ENCODE data around the gene RIN1. TPM values are rescaled to one million over a fixed set of nuclear protein-coding genes. Genes with fewer than 3 reads are reported as not detected.

The RIN1 gene
- polyA plus RNA-seq, 2 donors, result 18.1 to 27.3 TPM

GRCh38 chr11:66334605-66335442, 1.4 kb downstream of the RIN1 start:
- WGBS, 2 donors, result 51 to 63% methylated on average over 41 to 42 of the region's 42 CpGs

GRCh38 chr11:66333896-66334604, 2.2 kb downstream of the RIN1 start:
- Histone ChIP-seq H3K4me3 (ENCODE audit: low read depth in 1 of 2, low read length in 2 of 2) (peak overlapping the region; percentile 63 to 66), H3K27ac (ENCODE audit: low read depth in 2 of 2, low read length in 1 of 2) (no peak overlapping the region), H3K9me3 (ENCODE audit: control insufficient read depth in 2 of 2, insufficient read depth in 1 of 2, low read depth in 1 of 2, low read length in 1 of 2) (no peaks in the 10 kb centered on the region), H3K4me1 (ENCODE audit: control insufficient read depth in 2 of 2, insufficient read depth in 2 of 2, low read length in 1 of 2) (peaks cover 8 to 42% of the 10 kb centered on the region in 2 donors), H3K27me3 (ENCODE audit: control insufficient read depth in 1 of 2, insufficient read depth in 2 of 2, low read length in 2 of 2) (no peaks in the 10 kb centered on the region), H3K36me3 (ENCODE audit: control insufficient read depth in 2 of 2, insufficient read depth in 2 of 2, low read length in 1 of 2) (peaks cover 0 to 29% of the 10 kb centered on the region in 2 donors)
- 59 to 71% methylated on average over 28 to 29 of the region's 29 CpGs for WGBS, 2 donors

More at GRCh38 chr11:66334605-66335442, 1.4 kb downstream of the RIN1 start:
- peaks cover 8 to 47% of the 10 kb centered on the region in 2 donors for H3K4me1 ChIP-seq (ENCODE audit: control insufficient read depth in 2 of 2, insufficient read depth in 2 of 2, low read length in 1 of 2)
- peak overlapping the region in 1 of 2 donors; percentile 87 for H3K27ac ChIP-seq (ENCODE audit: low read depth in 2 of 2, low read length in 1 of 2)
- H3K4me3 ChIP-seq (ENCODE audit: low read depth in 1 of 2, low read length in 2 of 2), result peak overlapping the region; percentile 63 to 66
- no peaks in the 10 kb centered on the region for H3K27me3 ChIP-seq (ENCODE audit: control insufficient read depth in 1 of 2, insufficient read depth in 2 of 2, low read length in 2 of 2)
- H3K36me3 ChIP-seq (ENCODE audit: control insufficient read depth in 2 of 2, insufficient read depth in 2 of 2, low read length in 1 of 2), result peaks cover 0 to 31% of the 10 kb centered on the region in 2 donors
- no peaks in the 10 kb centered on the region for H3K9me3 ChIP-seq (ENCODE audit: control insufficient read depth in 2 of 2, insufficient read depth in 1 of 2, low read depth in 1 of 2, low read length in 1 of 2)

GRCh38 chr11:66333220-66333877, 2.9 kb downstream of the RIN1 start:
- no peaks in the 10 kb centered on the region for H3K27me3 ChIP-seq (ENCODE audit: control insufficient read depth in 1 of 2, insufficient read depth in 2 of 2, low read length in 2 of 2)
- H3K4me1 ChIP-seq (ENCODE audit: control insufficient read depth in 2 of 2, insufficient read depth in 2 of 2, low read length in 1 of 2), result peaks cover 5 to 35% of the 10 kb centered on the region in 2 donors
- no peak overlapping the region for H3K27ac ChIP-seq (ENCODE audit: low read depth in 2 of 2, low read length in 1 of 2)
- no peak overlapping the region for H3K4me3 ChIP-seq (ENCODE audit: low read depth in 1 of 2, low read length in 2 of 2)
- 76 to 89% methylated on average over 19 of the region's 19 CpGs for WGBS, 2 donors
- no peaks in the 10 kb centered on the region for H3K9me3 ChIP-seq (ENCODE audit: control insufficient read depth in 2 of 2, insufficient read depth in 1 of 2, low read depth in 1 of 2, low read length in 1 of 2)
- peaks cover 0 to 25% of the 10 kb centered on the region in 2 donors for H3K36me3 ChIP-seq (ENCODE audit: control insufficient read depth in 2 of 2, insufficient read depth in 2 of 2, low read length in 1 of 2)

GRCh38 chr11:66332371-66333219, 3.6 kb downstream of the RIN1 start:
- no peaks in the 10 kb centered on the region for H3K9me3 ChIP-seq (ENCODE audit: control insufficient read depth in 2 of 2, insufficient read depth in 1 of 2, low read depth in 1 of 2, low read length in 1 of 2)
- H3K36me3 ChIP-seq (ENCODE audit: control insufficient read depth in 2 of 2, insufficient read depth in 2 of 2, low read length in 1 of 2), result peaks cover 0 to 23% of the 10 kb centered on the region in 2 donors
- H3K4me1 ChIP-seq (ENCODE audit: control insufficient read depth in 2 of 2, insufficient read depth in 2 of 2, low read length in 1 of 2), result peaks cover 5 to 38% of the 10 kb centered on the region in 2 donors
- no peak overlapping the region for H3K4me3 ChIP-seq (ENCODE audit: low read depth in 1 of 2, low read length in 2 of 2)
- H3K27ac ChIP-seq (ENCODE audit: low read depth in 2 of 2, low read length in 1 of 2), result no peak overlapping the region
- H3K27me3 ChIP-seq (ENCODE audit: control insufficient read depth in 1 of 2, insufficient read depth in 2 of 2, low read length in 2 of 2), result no peaks in the 10 kb centered on the region
- 80 to 83% methylated on average over 18 of the region's 18 CpGs for WGBS, 2 donors

GRCh38 chr11:66331542-66332370, 4.5 kb downstream of the RIN1 start:
- Histone ChIP-seq H3K4me3 (ENCODE audit: low read depth in 1 of 2, low read length in 2 of 2) (no peak overlapping the region), H3K36me3 (ENCODE audit: control insufficient read depth in 2 of 2, insufficient read depth in 2 of 2, low read length in 1 of 2) (peaks cover 0 to 20% of the 10 kb centered on the region in 2 donors), H3K9me3 (ENCODE audit: control insufficient read depth in 2 of 2, insufficient read depth in 1 of 2, low read depth in 1 of 2, low read length in 1 of 2) (no peaks in the 10 kb centered on the region), H3K4me1 (ENCODE audit: control insufficient read depth in 2 of 2, insufficient read depth in 2 of 2, low read length in 1 of 2) (peaks cover 5 to 33% of the 10 kb centered on the region in 2 donors), H3K27me3 (ENCODE audit: control insufficient read depth in 1 of 2, insufficient read depth in 2 of 2, low read length in 2 of 2) (no peaks in the 10 kb centered on the region), H3K27ac (ENCODE audit: low read depth in 2 of 2, low read length in 1 of 2) (no peak overlapping the region)
- WGBS, 2 donors, result 90 to 93% methylated on average over 12 of the region's 12 CpGs

GRCh38 chr11:66330931-66331330, 5.3 kb downstream of the RIN1 start:
- H3K36me3 ChIP-seq (ENCODE audit: control insufficient read depth in 2 of 2, insufficient read depth in 2 of 2, low read length in 1 of 2), result peaks cover 0 to 20% of the 10 kb centered on the region in 2 donors
- no peaks in the 10 kb centered on the region for H3K27me3 ChIP-seq (ENCODE audit: control insufficient read depth in 1 of 2, insufficient read depth in 2 of 2, low read length in 2 of 2)
- H3K4me1 ChIP-seq (ENCODE audit: control insufficient read depth in 2 of 2, insufficient read depth in 2 of 2, low read length in 1 of 2), result peaks cover 5 to 28% of the 10 kb centered on the region in 2 donors
- H3K9me3 ChIP-seq (ENCODE audit: control insufficient read depth in 2 of 2, insufficient read depth in 1 of 2, low read depth in 1 of 2, low read length in 1 of 2), result no peaks in the 10 kb centered on the region
- no peak overlapping the region for H3K4me3 ChIP-seq (ENCODE audit: low read depth in 1 of 2, low read length in 2 of 2)
- no peak overlapping the region for H3K27ac ChIP-seq (ENCODE audit: low read depth in 2 of 2, low read length in 1 of 2)
- WGBS, 2 donors, result 67% methylated on average over 9 to 10 of the region's 10 CpGs

GRCh38 chr11:66329165-66329673, 7.0 kb downstream of the RIN1 start:
- Histone ChIP-seq H3K4me1 (ENCODE audit: control insufficient read depth in 2 of 2, insufficient read depth in 2 of 2, low read length in 1 of 2) (peaks cover 3 to 18% of the 10 kb centered on the region in 2 donors), H3K27ac (ENCODE audit: low read depth in 2 of 2, low read length in 1 of 2) (no peak overlapping the region)

More at GRCh38 chr11:66329165-66329673, 7.0 kb downstream of the RIN1 start:
- no peaks in the 10 kb centered on the region for H3K27me3 ChIP-seq (ENCODE audit: control insufficient read depth in 1 of 2, insufficient read depth in 2 of 2, low read length in 2 of 2)
- no peak overlapping the region for H3K4me3 ChIP-seq (ENCODE audit: low read depth in 1 of 2, low read length in 2 of 2)
- H3K9me3 ChIP-seq (ENCODE audit: control insufficient read depth in 2 of 2, insufficient read depth in 1 of 2, low read depth in 1 of 2, low read length in 1 of 2), result no peaks in the 10 kb centered on the region
- WGBS, 2 donors, result 87 to 90% methylated on average over 3 of the region's 3 CpGs
- peaks cover 0 to 15% of the 10 kb centered on the region in 2 donors for H3K36me3 ChIP-seq (ENCODE audit: control insufficient read depth in 2 of 2, insufficient read depth in 2 of 2, low read length in 1 of 2)
